Activated CD8-positive, alpha-beta memory T cell treated with anti-CD3 and anti-CD28 coated beads for 24 hours (primary cell): ENCODE results near the gene PYGB.

ENCODE experiments used
- DNase-seq: peaks from one replicate; pipeline ENCODE4 v3.0.0-alpha.2; 2020

PYGB gene

DNA sequence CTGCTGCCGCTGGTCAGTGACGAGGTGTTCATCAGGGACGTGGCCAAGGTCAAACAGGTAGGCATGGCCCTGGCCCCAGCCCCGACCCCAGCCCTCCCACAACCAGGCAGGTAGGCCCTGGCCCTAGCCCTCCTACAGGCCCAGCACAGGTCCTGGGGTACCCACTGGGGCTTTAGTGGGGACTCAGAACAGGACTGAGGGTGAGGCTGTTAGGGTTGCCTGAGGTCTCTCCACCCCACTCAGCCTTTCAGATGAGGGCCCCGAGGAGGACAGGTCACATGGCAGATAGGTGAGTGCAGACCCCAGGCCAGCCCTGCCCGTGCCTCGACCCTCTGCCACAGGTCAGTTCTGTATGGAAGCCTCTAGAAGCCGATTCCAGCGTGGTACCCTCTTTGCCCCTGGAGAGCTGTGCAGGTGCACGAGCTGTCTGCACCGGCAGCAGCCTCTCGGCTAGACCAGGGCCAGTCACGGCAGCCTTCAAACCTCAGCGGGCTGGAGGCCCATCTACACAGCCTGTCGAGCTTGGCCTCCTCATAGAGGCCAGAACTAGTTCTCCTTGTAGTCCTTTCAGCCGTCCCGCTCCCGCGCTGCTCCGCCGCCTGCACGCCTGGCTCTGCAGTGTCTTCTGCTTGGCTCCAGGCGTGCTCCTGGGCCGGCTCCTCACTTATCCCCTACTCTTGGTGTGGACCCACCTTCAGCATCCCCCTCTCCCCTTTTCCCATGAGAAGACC, 35.5 kb downstream of the PYGB start:
- no peak for DNase-seq

DNA sequence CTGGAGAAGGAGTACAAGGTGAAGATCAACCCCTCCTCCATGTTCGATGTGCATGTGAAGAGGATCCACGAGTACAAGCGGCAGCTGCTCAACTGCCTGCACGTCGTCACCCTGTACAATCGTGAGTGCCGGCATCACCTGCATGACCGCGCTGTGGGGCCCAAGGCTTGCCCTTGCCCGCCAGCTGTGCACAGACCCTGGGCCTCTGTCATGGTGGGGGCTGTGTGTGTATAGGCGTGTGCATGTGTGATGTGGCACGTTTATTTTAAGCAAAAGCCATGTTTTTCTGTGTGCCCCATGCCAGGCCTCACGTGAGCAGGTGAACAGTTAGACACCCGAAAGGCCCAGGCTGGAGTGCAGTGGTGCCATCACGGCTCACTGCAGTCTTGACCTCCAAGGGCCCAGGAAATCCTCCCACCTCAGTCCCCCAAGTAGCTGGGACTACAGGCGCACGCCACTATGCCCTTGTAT, 36.3 kb downstream of the PYGB start:
- no peak for DNase-seq

DNA sequence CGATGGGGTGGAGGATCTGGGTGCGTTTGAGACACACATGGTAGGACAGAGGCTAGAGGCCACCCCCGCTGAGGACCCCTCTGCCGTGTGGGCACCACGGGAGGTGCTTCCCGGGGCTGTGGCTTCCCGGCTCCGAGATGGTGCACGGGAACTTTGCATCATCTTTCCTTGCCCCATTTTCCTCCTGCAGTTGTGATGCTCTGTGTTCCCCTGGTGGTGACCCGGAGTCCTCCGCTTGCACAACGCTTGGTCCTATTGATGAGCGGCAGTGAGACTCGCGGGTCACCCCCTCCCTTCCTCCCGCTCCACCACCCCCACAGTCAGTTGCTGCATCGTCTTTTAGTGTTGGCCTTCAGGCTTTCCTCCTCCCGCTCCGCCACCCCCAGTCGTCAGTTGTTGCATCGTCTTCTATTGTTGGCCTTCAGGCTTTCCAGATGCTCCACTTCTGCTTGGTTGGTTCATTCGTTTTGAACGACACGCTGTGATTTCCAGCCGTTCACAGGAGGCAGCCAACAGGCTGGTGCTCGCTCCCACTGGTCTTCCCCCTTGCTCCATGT, 37.3 kb downstream of the PYGB start:
- no peak for DNase-seq

DNA sequence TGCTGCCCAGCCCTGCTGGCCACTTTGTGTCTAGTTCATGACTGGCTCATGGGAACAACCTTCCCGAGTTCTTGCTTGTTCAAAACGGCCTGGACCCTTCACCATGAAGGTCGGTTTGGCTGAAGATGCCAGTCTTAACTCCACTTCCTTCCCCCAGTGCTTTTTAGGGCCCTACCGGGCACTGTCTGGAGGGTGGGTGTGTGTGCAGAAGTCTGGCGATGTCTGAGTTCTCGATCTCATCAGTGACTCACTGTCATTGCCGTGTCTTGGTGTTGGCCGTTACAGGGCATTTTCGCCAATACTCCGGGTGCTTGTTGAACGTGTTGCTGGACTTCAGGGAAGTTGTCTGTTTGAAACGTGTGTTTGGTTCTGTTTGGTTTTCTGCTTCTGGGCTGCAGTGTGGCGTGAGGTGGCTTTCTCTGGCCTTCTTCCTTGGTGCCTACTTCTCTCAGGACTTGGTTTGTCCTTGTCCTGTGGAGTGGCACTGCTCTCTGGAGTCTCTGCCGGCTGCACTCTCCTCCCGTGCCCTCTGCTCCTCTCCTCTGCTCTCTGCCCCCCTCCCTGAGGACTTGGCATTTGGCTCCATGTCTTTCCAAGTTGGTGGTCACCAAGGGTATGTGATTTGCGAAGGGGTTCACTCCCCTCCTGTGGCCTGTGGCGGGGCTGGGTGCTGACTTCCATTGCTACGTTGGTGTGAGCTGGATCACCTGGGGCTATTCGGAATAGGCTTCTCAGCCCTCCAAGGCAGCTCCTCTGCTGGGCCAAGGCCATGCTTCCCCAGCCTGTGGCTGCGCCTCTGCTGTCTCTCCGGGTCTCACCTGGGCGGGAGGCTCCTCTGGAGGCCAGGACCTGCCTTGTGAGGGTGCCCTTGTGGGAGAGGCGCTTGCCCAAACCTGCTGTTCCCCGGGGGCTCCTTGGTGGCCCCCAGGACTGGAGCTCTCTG, 38.2 kb downstream of the PYGB start:
- no peak for DNase-seq

DNA sequence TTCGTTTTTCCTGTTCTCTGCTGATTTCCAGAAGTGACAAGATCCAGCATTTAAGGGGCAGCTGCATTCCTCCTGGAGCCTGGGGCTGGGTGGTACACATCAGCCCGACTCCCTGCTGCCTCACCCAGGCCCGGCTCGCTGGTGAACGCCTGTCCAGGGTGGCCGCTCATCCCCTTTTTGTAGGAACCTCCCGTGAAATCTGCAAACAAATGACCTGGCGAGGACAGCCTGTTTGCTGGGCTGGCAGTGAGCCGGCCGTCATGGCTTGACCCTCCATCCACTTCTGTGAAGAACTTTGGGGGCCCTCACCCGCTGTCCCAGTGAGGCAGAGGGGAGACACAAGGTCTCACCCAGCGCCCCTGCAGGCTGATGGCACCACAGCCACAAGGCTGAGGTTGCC, 39.0 kb downstream of the PYGB start:
- DNase-seq = no peak

DNA sequence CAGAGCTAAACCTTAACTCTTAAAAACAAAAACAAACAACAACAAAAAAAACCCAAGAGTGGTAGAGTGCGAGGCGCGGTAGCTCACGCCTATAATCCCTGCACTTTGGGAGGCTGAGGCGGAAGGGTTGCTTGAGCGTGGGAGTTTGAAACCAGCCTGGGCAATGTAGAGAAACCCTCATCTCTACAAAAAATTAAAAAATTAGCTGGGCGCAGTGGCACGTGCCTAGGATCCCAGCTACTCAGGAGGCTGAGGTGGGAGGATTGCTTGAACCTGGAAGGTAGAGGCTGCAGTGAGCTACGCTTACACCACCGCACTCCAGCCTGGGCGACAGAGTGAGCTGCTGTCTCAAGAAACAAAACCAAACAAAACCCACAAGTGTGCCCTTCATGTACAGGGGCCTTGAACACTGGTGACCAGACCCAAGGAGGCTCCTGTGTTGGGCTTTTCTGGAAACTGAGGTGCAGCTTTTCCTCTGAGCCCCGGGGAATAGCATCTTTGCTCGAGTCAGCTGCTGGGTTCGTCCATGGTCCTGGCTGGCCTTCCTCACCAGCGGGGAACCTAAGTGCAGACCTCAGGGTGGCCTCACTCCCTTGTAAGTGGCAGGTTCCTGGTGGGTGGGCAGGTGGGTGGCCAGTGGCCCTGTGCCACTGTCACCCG, 39.9 kb downstream of the PYGB start:
- no peak for DNase-seq

DNA sequence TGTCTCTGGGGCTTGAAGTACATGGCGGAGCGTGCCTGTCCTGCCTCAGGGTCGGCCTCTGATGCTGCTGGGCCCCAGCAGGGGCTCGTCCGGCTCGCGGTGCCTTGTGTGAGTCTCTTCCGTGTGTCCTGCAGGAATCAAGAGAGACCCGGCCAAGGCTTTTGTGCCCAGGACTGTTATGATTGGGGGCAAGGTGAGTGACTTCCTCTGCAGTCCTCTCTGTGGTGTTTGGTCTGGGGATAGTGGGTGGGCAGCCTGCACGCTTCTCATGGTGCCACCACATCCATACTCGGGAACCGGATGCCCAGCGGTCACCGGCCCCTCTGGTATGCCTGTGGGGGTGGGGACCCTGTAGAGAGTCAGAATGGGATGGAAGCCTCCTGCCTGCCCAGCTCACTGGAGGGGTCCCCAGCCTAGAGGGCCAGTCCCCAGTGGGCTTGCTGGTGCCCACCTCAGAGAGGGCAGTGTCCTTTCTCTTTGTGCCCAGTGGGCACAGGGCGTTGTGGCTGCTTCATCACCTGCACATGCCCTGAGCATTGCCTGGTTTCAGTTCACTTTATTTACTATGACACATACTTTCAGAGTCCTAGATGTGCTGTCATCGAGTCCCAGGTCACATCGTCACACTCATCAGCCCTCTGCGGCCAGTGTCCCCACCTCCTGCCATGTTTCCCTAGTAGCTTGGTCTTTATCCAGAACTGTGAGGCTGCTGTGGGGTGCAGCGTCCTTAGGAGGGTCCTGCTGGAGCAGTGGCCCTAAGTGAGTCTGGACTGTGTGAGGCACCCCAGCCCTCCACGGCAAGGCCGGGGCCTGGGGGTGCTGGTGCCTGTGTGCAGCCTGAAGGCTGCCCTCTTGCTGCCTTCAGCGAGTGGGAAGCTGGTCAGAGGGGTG, 40.7 kb downstream of the PYGB start:
- DNase-seq = no peak

DNA sequence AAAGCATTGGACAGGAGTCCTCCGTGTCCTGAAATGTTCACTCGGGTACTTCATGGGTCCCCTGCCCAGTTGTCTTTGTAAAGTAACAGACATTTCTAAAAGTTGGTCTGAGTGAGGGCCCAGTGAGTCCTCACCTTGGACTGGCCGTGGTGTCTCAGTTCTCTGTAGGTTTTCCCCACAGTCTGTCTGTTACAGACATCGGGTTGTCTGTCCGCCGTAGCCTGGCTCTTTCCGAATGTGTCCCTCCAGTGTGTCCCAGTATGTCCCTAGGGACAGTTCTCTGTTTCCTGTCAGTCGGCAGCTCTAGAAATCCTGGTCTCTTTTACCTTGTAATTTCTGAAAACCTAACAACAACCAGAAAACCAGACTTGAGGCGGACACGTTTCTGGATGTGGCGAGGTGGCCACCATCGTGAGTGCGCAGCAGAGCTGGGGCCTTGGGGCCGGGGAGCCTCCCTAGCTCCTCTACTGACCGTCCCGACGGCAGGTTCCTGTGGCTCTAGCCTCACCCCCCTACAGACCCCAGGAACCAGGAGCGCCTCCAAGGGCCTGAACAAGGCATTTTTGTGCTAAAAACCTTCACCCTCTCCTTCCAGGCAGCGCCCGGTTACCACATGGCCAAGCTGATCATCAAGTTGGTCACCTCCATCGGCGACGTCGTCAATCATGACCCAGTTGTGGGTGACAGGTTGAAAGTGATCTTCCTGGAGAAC, 42.2 kb downstream of the PYGB start:
- DNase-seq = no peak

DNA sequence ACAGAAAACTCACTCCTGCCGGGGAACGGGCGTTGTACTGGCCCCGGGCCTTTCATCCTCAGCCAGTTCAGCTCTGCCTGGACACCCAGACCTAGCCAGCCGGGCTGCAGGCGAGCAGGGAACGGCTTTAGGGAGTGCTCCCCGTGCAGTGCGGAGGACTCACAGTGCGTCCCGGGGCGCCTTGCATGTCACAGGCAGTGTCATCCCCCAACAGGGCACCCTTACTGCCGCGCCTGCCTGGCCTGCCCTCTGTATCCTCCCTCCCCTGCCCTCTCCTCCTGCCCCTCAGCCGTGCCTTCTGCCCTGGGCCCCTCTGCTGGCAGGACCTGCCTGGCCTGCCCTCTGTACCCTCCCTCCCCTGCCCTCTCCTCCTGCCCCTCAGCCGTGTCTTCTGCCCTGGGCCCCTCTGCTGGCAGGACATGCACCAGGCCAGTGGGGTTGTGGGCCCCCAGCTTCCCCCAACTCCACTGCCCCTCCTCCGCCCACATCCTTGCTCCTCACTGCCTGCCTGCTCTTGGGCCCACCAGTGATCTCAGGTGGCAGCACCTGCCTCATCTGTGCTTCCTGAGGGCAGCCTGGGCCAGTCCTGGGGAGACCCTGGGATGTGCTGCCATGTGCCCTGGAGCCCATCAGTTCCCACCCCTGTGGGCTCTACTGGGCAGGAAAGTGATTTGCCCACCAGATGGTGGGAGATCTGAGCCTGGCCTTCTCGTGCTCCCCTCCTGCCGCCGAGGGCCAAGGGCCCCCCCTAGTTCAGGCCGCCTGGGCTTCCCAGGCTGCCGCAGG, 43.0 kb downstream of the PYGB start:
- DNase-seq = no peak

DNA sequence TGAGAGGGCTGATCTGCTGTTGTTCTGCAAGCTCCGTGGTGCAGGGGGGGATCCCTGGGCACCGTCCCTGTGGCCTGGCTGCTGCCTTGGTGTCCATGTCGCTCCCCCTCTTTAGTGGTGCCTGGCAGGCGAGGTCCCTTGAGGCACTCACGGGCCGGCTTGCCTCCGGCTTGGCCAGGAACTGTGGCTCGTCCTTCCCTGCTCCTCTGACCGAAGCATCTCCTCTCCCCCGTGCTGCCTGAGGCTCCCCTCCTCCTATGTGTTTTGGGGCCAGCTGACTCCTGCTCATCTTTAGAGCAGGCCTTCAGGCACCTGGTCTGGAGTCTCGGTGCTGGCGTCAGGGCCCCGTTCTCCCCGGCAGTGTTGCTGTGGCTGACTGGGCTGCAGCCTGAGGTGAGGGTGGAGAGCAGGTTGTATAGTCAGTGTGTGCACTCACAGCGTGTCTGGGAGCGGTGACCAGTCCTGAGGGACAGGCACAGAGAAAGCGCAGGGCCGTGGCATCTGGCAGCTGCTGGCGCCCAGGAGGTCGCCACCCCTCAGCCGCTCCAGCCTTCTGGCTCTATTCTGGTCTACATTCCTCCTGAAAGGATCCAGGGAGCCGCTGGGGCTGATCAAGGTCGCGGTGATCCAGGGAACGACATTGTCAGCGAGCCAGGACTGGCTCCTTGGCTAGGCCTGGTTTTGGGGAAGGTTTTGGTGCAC, 43.7 kb downstream of the PYGB start:
- DNase-seq = no peak

DNA sequence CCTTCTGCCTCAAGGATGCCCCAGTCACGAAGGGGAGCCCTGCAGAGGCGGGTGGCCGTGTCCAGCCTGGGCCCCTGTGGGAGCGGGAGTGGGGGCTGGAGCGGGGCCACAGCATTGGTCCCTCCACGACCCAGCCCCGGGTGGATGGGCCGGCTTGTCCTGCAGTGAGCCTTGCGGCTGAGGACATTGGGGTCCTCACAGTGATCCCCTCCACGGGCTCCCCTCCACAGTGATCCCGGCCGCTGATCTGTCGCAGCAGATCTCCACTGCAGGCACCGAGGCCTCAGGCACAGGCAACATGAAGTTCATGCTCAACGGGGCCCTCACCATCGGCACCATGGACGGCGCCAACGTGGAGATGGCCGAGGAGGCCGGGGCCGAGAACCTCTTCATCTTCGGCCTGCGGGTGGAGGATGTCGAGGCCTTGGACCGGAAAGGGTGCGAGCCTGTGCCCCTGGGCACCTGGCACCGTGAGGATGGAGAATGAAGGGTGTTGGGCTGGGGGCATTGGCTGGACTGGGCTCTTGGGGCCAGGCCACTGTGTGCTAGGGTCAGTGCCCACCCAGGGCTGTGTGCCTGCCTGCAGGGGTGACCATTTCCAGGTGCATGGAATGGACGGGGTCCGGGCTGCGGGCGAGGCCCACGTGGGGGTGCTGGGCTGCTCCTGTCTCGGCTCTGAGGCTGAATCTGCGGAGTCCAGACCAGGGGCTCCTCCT, 44.4 kb downstream of the PYGB start:
- DNase-seq = no peak

DNA sequence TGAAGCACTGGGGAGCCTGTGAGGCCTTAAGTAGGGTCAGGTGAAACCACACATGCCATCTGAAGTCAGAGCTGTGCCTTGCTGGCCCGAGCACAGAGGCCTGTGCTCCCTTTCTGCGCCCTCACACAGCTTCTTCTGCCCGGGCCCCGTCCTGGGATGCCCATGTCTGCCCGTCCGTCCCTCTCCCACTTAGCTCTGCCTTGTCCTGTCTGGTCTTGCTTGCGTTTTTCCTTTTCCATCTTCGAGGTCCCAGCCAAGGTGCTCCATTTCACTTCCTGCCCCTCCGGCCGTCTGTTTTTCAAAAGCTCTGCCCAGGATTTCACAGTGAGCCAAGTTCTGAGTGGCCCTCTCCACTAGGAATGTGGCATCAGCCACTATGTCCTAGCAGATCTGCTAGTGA, 45.6 kb downstream of the PYGB start:
- no peak for DNase-seq

DNA sequence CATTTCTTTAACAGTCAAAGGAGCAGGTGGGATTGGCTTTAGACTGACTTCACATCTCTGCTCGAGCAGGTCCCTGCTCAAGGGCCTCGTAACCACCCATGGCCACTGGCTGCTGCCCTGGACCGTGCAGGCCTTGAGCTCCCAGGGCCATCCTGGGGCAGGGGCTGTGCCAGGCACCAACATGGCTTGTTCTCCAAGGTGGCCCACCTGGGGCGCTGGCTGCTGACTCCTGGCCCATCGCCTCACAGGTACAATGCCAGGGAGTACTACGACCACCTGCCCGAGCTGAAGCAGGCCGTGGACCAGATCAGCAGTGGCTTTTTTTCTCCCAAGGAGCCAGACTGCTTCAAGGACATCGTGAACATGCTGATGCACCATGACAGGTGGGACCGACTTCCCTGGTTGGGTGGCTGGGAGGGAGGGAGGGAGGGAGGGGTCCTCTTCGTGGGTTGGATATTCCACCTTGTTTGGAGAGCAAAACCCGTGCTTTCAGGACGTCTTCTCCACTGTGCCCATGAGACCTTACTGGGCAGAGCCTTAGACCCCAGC, 46.1 kb downstream of the PYGB start:
- DNase-seq = no peak

DNA sequence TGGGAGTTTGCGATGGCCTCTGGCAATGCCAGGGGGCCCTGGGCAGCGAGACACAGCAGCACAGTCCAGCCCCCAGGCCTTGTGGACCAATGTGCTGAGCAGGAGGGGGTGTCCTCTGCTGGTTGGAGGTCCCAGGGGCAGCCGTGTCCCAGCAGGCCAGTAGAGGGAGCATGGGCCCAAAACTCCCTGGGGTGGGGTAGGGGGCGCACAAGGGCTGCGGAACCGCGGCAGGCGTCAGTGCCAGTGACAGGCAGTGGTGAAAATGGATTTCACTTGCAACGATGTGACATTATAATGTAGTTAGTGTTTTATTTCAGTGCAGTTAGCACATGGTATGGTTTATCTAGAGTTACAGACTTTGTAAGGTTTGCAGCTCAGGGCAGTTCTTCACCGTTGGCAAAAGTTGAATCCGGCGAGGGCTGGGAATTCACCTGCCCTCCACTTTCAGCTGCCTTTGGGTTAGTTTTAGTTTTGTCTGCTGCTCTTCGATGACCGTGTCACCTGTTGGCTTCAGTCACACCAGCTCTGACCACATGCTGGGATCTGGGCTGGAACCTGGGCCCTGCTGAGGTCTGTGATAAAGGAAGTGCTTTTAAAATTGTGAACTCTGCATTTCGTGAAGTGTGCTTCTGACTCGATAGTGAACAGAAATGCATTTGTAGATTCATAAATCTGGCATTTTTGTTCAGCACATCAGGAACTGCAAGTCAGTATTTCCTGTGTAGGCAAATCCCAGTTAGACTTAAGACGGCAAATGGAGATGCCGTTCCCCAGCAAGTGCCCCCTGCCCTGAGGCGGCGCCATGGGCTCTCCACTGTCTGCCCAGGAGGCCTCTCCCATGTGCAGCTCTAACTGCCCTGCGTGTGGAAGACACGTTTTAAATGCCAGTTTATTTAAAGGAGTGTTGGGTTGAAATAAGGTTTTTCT, 46.8 kb downstream of the PYGB start:
- DNase-seq = peak; percentile 78

DNA sequence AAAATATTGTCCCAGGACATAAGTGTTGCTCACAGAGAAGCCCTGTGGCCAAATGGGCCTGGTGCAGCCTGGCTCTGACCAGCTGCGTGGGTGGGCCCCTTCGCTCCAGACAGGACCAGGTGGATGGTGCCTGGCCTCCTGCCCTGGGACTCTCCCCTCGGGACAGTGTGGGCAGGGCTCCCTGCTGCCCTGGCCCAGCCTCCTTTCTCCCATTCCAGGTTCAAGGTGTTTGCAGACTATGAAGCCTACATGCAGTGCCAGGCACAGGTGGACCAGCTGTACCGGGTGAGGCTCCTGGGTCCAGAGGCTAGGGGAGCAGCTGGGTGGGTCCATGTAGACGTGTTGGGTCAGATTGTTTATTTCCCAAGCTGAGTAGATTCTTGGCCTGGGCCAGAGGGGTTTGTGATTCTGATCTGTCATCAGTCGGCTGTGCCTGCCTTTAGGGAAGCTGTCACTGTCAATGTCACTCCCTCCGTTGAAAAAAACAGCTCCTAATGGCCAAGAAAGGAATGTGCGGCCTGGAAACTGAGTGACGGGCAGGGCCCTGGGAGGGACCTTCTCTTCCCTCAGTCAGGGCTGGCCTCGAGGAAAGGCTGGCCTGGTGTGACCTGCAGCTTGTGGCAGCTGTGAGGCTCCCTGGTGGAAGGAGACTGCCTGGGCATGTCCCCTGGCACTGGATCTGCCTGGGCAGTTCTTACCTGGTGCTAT, 47.7 kb downstream of the PYGB start:
- DNase-seq = no peak

DNA sequence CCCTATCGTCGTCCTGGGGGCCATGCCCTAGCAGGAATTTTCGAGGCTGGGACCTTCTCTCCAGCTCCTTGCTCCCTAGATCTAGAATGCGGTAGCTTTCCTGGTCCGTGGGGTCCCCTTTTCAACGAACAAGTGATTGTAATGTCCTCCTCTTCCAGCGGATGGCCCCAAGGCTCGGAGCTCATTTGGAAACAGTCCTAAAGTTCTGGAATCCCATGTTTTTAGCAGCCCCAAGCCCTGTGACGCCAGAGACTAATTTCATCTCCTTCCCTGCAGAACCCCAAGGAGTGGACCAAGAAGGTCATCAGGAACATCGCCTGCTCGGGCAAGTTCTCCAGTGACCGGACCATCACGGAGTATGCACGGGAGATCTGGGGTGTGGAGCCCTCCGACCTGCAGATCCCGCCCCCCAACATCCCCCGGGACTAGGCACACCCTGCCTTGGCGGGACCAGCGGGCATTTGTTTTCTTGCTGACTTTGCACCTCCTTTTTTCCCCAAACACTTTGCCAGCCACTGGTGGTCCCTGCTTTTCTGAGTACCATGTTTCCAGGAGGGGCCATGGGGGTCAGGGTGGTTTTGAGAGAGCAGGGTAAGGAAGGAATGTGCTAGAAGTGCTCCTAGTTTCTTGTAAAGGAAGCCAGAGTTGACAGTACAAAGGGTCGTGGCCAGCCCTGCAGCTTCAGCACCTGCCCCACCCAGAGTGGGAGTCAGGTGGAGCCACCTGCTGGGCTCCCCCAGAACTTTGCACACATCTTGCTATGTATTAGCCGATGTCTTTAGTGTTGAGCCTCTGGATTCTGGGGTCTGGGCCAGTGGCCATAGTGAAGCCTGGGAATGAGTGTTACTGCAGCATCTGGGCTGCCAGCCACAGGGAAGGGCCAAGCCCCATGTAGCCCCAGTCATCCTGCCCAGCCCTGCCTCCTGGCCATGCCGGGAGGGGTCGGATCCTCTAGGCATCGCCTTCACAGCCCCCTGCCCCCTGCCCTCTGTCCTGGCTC, 48.5 kb downstream of the PYGB start:
- no peak for DNase-seq
